Hepatocyte (in vitro differentiated cells): Measurements from ENCODE around the gene CD160. TPM values are rescaled to one million over a fixed set of nuclear protein-coding genes. Genes with fewer than 3 reads are reported as not detected.
"Not testable (repeated sequence)": the region's sequence is repeated elsewhere in the genome, so short reads cannot be mapped to it uniquely, and the experiment has no call there.

Experiments used
- DNase-seq: peaks from one replicate; pipeline ENCODE4 v3.0.0-alpha.2; 2016; ENCODE audit warnings: low spot score
- H2AFZ ChIP-seq: fragments of 200-600 bp; sonication (generic); 2 replicates; pipeline ENCODE4 v1.6.0; 2016; ENCODE audit warnings: antibody characterized with exemption, mild to moderate bottlenecking
- H3K27ac ChIP-seq: fragments of 200-600 bp; sonication (generic); 2 replicates; pipeline ENCODE4 v1.5.1; 2016; ENCODE audit warnings: mild to moderate bottlenecking
- H3K27me3 ChIP-seq: fragments of 200-600 bp; sonication (generic); 2 replicates; pipeline ENCODE4 v1.6.1; 2016
- H3K36me3 ChIP-seq: fragments of 200-600 bp; sonication (generic); replicated peaks from 2 replicates; pipeline ENCODE4 v1.5.1; 2016; ENCODE audit warnings: low read depth; ENCODE audit not compliant: insufficient read depth
- H3K4me1 ChIP-seq: fragments of 200-600 bp; sonication (generic); 2 replicates; pipeline ENCODE4 v1.5.1; 2016; ENCODE audit warnings: mild to moderate bottlenecking, moderate library complexity; ENCODE audit not compliant: insufficient read depth
- H3K4me2 ChIP-seq: fragments of 200-600 bp; sonication (generic); 2 replicates; pipeline ENCODE4 v1.6.0; 2016
- H3K4me3 ChIP-seq: fragments of 200-600 bp; sonication (generic); 2 replicates; pipeline ENCODE4 v1.5.1; 2016; ENCODE audit warnings: mild to moderate bottlenecking
- H3K79me2 ChIP-seq: fragments of 200-600 bp; sonication (generic); 2 replicates; pipeline ENCODE4 v1.6.0; 2017; ENCODE audit warnings: mild to moderate bottlenecking
- H3K9me2 ChIP-seq: fragments of 200-600 bp; sonication (generic); replicated peaks from 2 replicates; pipeline ENCODE4 v1.6.0; 2017; ENCODE audit warnings: mild to moderate bottlenecking; ENCODE audit not compliant: insufficient read depth
- H3K9me3 ChIP-seq: fragments of 200-600 bp; sonication (generic); 2 replicates; pipeline ENCODE4 v1.5.1; 2016; ENCODE audit warnings: low read depth, mild to moderate bottlenecking
- H4K20me1 ChIP-seq: fragments of 200-600 bp; sonication (generic); 2 replicates; pipeline ENCODE4 v1.6.0; 2016; ENCODE audit warnings: mild to moderate bottlenecking; ENCODE audit not compliant: insufficient read depth, poor library complexity, severe bottlenecking
- WGBS: methylation state at CpG from one replicate; pipeline ENCODE4 v1.1.6; 2016; ENCODE audit warnings: low lambda C conversion rate; ENCODE audit errors: missing lambda C conversion rate; 5-methylcytosine and 5-hydroxymethylcytosine counted together
- polyA plus RNA-seq: library from polyadenylated mRNA; unstranded; fragments of >200 nt; fragmentation: Nextera tagmentation; extraction: Ambion mirVana; gene quantifications from 2 replicates; pipeline ENCODE4 v1.2.1, GENCODE V29; 2016
- total RNA-seq: library from RNA; depleted of rRNA; stranded (reverse); fragments of >200 nt; gene quantifications from 2 replicates; pipeline ENCODE4 v1.2.3, GENCODE V29; 2014

Gene CD160
- total and polyA plus RNA-seq, 2 experiments from 2014 or later, result not detected

GRCh38 chr1:145761498-145761897, 42.2 kb downstream of the CD160 start:
- not testable (repeated sequence) for H3K4me1 ChIP-seq, H3K4me2 ChIP-seq, H2AFZ ChIP-seq, H4K20me1 ChIP-seq, H3K27ac ChIP-seq, H3K4me3 ChIP-seq, H3K27me3 ChIP-seq, DNase-seq, H3K9me2 ChIP-seq, H3K79me2 ChIP-seq, H3K9me3 ChIP-seq, H3K36me3 ChIP-seq
- WGBS, result 97% methylated on average over 11 of the region's 11 CpGs

DNA sequence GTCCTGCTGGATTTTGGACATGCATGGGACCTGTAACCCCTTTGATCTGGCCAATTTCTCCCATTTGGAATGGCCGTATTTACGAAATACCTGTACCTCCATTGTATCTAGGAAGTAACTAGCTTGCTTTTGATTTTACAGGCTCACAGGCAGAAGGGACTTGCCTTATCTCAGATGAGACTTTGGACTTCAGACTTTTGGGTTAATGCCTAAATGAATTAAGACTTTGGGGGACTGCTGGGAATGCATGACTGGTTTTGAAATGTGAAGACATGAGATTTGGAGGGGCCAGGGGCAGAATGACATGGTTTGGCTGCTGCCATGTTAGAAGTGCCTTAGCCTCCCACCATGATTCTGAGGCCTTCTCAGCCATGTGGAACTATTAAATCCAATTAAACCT, 42.7 kb downstream of the CD160 start:
- H3K27me3 ChIP-seq, DNase-seq, H3K36me3 ChIP-seq, H3K27ac ChIP-seq, H4K20me1 ChIP-seq, H2AFZ ChIP-seq, H3K4me3 ChIP-seq, H3K4me2 ChIP-seq, H3K79me2 ChIP-seq, H3K9me2 ChIP-seq, H3K9me3 ChIP-seq, H3K4me1 ChIP-seq: not testable (repeated sequence)
- 89% methylated on average over 2 of the region's 2 CpGs for WGBS

DNA sequence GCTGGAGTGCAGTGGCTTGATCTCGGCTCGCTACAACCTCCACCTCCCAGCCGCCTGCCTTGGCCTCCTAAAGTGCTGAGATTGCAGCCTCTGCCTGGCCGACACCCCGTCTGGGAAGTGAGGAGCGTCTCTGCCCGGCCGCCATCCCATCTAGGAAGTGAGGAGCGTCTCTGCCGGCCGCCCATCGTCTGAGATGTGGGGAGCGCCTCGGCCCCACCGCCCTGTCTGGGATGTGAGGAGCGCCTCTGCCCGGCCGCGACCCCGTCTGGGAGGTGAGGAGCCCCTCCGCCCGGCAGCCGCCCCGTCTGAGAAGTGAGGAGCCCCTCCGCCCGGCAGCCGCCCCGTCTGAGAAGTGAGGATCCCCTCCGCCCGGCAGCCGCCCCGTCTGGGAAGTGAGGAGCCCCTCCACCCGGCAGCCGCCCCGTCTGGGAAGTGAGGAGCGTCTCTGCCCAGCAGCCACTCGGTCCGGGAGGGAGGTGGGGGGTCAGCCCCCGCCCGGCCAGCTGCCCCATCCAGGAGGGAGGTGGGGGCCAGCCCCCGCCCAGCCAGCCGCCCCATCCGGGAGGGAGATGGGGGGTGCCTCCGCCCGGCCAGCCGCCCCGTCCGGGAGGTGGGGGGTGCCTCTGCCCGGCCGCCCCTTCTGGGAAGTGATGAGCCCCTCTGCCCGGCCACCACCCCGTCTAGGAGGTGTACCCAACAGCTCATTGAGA, 45.1 kb downstream of the CD160 start:
- not testable (repeated sequence) for H3K36me3 ChIP-seq, H3K4me3 ChIP-seq, H3K4me1 ChIP-seq, H2AFZ ChIP-seq, H3K27me3 ChIP-seq, H3K79me2 ChIP-seq, H3K9me3 ChIP-seq, H3K9me2 ChIP-seq, DNase-seq, H3K4me2 ChIP-seq, H4K20me1 ChIP-seq
- H3K27ac ChIP-seq, result peak overlapping the region; percentile 69
- 97% methylated on average over 16 of the region's 52 CpGs for WGBS

DNA sequence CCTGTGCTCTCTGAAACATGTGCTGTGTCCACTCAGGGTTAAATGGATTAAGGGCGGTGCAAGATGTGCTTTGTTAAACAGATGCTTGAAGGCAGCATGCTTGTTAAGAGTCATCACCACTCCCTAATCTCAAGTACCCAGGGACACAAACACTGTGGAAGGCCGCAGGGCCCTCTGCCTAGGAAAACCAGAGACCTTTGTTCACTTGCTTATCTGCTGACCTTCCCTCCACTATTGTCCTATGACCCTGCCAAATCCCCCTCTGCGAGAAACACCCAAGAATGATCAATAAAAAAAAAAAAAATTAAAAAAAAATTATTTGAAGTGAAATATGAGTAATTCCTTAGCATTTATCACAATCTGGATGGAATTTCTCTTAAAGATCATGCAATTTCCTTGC, 45.8 kb downstream of the CD160 start:
- H2AFZ ChIP-seq, H3K9me3 ChIP-seq, H3K4me3 ChIP-seq, H3K79me2 ChIP-seq, H3K27me3 ChIP-seq, H3K9me2 ChIP-seq, H4K20me1 ChIP-seq, H3K36me3 ChIP-seq, H3K4me1 ChIP-seq, DNase-seq: not testable (repeated sequence)
- H3K27ac ChIP-seq, result peak overlapping the region; percentile 21
- H3K4me2 ChIP-seq, result peak overlapping the region; percentile 6
- 59% methylated on average over 2 of the region's 3 CpGs for WGBS

DNA sequence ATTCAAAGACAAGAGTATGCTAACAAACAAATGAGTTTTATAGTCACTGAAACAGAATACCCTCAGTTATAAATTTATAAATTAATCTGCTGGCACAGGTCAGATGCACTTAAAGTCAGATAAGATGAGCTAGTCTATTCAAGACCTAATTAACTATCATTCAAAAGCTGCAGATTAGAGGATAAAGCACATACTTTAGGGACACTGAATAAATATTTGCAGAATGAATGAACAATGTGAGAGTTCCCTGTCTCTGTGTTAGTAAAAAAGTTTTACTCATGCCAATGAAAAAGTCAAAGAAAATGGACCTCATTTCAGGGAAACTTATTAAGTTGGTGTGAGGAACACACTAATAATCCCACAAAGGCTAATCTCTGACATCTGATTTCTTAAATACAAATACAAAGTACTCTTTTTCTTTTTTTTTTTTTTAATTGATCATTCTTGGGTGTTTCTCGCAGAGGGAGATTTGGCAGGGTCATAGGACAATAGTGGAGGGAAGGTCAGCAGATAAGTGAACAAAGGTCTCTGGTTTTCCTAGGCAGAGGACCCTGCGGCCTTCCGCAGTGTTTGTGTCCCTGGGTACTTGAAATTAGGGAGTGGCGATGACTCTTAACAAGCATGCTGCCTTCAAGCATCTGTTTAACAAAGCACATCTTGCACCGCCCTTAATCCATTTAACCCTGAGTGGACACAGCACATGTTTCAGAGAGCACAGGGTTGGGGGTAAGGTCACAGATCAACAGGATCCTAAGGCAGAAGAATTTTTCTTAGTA, 46.5 kb downstream of the CD160 start:
- H3K9me2 ChIP-seq, H3K27me3 ChIP-seq, H2AFZ ChIP-seq, H3K4me1 ChIP-seq, H3K79me2 ChIP-seq, H3K36me3 ChIP-seq, DNase-seq, H3K9me3 ChIP-seq, H3K4me3 ChIP-seq, H4K20me1 ChIP-seq: not testable (repeated sequence)
- Histone ChIP-seq H3K4me2 (peak overlapping the region; percentile 6), H3K27ac (peak overlapping the region; percentile 21)
- 59% methylated on average over 5 of the region's 5 CpGs for WGBS

GRCh38 chr1:145766926-145767325, 47.6 kb downstream of the CD160 start:
- not testable (repeated sequence) for H3K36me3 ChIP-seq, DNase-seq, H3K4me3 ChIP-seq, H3K27ac ChIP-seq, H3K4me2 ChIP-seq, H3K9me3 ChIP-seq, H3K4me1 ChIP-seq, H2AFZ ChIP-seq, H3K27me3 ChIP-seq, H4K20me1 ChIP-seq, H3K9me2 ChIP-seq, H3K79me2 ChIP-seq
- WGBS, result 100% methylated on average over 2 of the region's 29 CpGs

GRCh38 chr1:145768004-145768403, 48.7 kb downstream of the CD160 start:
- H3K4me1 ChIP-seq, DNase-seq, H4K20me1 ChIP-seq, H3K4me3 ChIP-seq, H2AFZ ChIP-seq, H3K27me3 ChIP-seq, H3K4me2 ChIP-seq, H3K36me3 ChIP-seq, H3K9me2 ChIP-seq, H3K9me3 ChIP-seq, H3K27ac ChIP-seq, H3K79me2 ChIP-seq: not testable (repeated sequence)
- WGBS, result 99% methylated on average over 10 of the region's 10 CpGs
